ENCODE measurements around the gene NTRK2.

NTRK2 gene

GRCh38 chr9:84731696-84732095 lies 62.2 kb downstream of the NTRK2 start:
- FAIRE-seq (no peak), DNase-seq (ENCODE audit: low spot score) (no peak)

GRCh38 chr9:84736081-84736480 lies 66.6 kb downstream of the NTRK2 start:
- FAIRE-seq (no peak), DNase-seq (ENCODE audit: low spot score) (peak; percentile 40)

GRCh38 chr9:84736536-84736935 lies 67.0 kb downstream of the NTRK2 start:
- FAIRE-seq = no peak
- no peak for DNase-seq (ENCODE audit: low spot score)

- no peak for DNase-seq (ENCODE audit: low spot score)
- FAIRE-seq = no peak
Measured at GRCh38 chr9:84738353-84738752, 68.8 kb downstream of the NTRK2 start.

GRCh38 chr9:84742261-84742660 lies 72.7 kb downstream of the NTRK2 start:
- no peak for FAIRE-seq

GRCh38 chr9:84744195-84744594 lies 74.7 kb downstream of the NTRK2 start:
- no peak for FAIRE-seq
- no peak for DNase-seq (ENCODE audit: low spot score)

More at GRCh38 chr9:84742261-84742660, 72.7 kb downstream of the NTRK2 start:
- DNase-seq (ENCODE audit: low spot score) = no peak

- DNase-seq (ENCODE audit: low spot score) (no peak), FAIRE-seq (no peak)
Measured at GRCh38 chr9:84744726-84745125, 75.2 kb downstream of the NTRK2 start.

- FAIRE-seq = no peak
- DNase-seq (ENCODE audit: low spot score) = no peak
Measured at GRCh38 chr9:84748112-84748511, 78.6 kb downstream of the NTRK2 start.

GRCh38 chr9:84750152-84750865 lies 80.8 kb downstream of the NTRK2 start:
- no peak for FAIRE-seq

GRCh38 chr9:84751921-84752320 lies 82.4 kb downstream of the NTRK2 start:
- FAIRE-seq (no peak), DNase-seq (ENCODE audit: low spot score) (no peak)

More at GRCh38 chr9:84750152-84750865, 80.8 kb downstream of the NTRK2 start:
- DNase-seq (ENCODE audit: low spot score) = no peak

- DNase-seq (ENCODE audit: low spot score) = no peak
- no peak for FAIRE-seq
Measured at GRCh38 chr9:84754461-84754860, 84.9 kb downstream of the NTRK2 start.

- FAIRE-seq = no peak
- DNase-seq (ENCODE audit: low spot score) = no peak
Measured at GRCh38 chr9:84754881-84755280, 85.4 kb downstream of the NTRK2 start.

GRCh38 chr9:84755380-84755779 lies 85.9 kb downstream of the NTRK2 start:
- DNase-seq (ENCODE audit: low spot score) (no peak), FAIRE-seq (no peak)

GRCh38 chr9:84756171-84756570 lies 86.6 kb downstream of the NTRK2 start:
- no peak for FAIRE-seq

GRCh38 chr9:84756731-84757130 lies 87.2 kb downstream of the NTRK2 start:
- DNase-seq (ENCODE audit: low spot score) (no peak), FAIRE-seq (no peak)

More at GRCh38 chr9:84756171-84756570, 86.6 kb downstream of the NTRK2 start:
- no peak for DNase-seq (ENCODE audit: low spot score)

GRCh38 chr9:84758817-84759216 lies 89.3 kb downstream of the NTRK2 start:
- FAIRE-seq = no peak
- no peak for DNase-seq (ENCODE audit: low spot score)

GRCh38 chr9:84759300-84759750 lies 89.8 kb downstream of the NTRK2 start:
- DNase-seq (ENCODE audit: low spot score) (no peak), FAIRE-seq (no peak)

GRCh38 chr9:84759804-84760203 lies 90.3 kb downstream of the NTRK2 start:
- DNase-seq (ENCODE audit: low spot score) (no peak), FAIRE-seq (no peak)

GRCh38 chr9:84761137-84761808 lies 91.7 kb downstream of the NTRK2 start:
- DNase-seq (ENCODE audit: low spot score) = no peak
- FAIRE-seq = no peak

- DNase-seq (ENCODE audit: low spot score) (no peak), FAIRE-seq (no peak)
Measured at GRCh38 chr9:84772511-84772910, 103.0 kb downstream of the NTRK2 start.

- DNase-seq (ENCODE audit: low spot score) (peak; percentile 35), FAIRE-seq (no peak)
Measured at GRCh38 chr9:84773022-84773421, 103.5 kb downstream of the NTRK2 start.

- FAIRE-seq (no peak), DNase-seq (ENCODE audit: low spot score) (no peak)
Measured at GRCh38 chr9:84775056-84775643, 105.6 kb downstream of the NTRK2 start.

Data from urothelium cell line (cell line).